Measurements from ENCODE around the gene PLK5.

PLK5 gene

DNA sequence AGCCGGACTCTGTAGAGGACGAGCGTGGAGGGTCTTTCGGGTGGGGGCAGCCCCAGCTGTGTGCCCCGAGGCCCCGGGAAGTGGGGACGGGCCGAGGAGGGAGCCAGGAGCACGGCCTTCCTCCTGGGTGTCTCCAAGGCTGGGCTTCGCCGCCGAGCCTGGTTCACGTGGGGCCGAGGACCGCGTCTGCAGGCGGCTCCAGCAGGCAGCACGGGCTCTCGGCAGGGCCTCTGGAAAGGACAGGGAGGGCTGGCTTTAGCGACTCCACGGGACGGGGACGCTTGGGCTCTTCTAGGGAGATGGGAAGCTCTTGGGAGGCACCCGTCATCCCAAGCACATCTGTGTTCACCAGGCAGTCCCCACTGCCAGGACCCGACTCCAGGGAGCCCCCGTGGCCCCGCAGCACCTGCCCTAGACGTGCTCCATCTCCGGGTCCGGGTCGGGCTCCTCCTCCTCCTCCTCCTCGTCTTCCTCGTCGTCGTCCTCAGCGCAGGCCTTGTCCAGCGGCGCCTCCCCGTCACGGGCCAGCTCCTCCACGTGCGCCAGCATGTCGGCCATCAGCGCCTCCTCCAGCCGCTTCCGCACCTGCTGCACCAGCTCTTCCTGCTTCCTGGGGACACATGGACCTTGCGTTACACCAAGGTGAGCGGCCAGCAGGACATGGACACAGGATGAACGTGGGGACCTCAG lies 54.2 kb downstream of the PLK5 start:
- DNase-seq: no peak

DNA sequence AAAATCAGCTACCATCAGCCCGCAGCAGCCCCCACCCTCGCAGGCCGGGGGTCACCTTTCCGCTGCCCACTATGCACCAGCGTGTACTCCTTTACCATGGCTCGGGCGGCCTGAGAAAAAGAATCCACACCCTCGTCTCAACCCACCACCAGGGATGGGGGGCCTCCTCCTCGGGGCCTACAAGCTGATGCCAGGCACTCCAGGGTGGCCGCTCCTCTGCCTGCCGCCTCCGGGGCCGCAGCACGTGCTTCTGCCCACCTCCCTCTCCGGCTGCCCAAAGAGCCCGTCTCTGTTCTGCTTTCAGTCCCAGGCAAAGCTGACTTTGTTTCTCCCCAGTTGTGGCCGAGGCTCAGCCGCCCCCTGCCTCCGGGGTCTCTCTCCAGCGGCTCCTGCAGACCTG lies 55.3 kb downstream of the PLK5 start:
- no peak for DNase-seq

DNA sequence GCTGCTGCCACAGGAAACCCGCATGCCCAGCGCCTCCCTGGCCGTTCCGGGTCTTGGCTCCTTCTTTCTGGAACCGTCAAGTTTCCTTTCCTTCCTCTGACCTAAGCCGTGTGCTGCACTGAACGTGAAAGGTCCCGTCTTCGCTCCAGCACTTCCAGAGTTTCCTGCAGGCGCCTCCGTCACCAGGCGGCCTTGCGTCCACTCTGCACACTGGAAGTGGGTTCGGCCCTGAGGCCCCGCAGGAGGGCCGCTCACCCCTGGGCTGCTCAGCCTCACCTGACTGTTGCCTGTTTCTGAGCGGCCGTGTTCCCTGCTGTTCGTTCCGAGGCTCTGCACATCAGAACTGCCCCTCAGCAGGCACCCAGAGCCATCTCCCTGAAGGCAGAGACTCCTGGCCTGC lies 56.5 kb downstream of the PLK5 start:
- DNase-seq: no peak

DNA sequence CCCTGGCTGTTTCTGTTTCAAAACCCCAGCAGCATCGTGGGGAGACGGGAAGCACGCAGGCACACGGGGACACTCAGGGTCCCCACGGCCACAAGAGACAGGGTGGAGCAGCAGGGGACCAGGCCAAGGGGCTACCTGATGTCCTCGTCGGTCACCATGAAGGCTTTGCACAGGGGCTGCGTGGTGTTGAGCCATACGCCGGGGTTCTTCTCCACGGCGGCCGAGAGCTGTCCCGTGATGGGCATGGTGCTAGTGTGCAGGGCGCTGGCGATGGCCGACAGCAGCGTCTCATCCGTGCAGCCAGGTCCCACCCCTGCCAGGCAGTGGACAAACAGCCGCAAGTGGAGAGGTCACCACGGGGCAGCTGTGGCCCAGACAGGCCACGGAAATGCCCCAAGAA lies 57.1 kb downstream of the PLK5 start:
- no peak for DNase-seq

DNA sequence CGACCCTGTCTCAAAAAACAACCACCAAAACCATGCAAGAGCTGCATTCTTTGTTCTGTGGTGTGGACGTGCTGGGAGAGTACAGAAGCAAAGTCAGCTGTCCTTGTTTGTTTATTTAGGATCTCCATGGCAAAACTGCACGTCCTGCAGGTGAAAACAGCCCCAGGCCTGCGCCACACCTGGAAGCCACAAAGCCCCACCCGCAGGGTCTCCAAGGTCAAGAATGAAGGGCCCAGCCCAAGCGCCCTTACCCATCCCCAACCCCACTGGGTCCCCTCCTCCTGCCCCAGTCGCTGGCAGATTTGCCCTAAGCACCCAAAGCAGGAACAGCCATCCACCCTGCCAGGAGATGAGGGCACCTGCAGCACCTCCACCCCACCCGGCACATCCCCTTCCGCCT lies 58.3 kb downstream of the PLK5 start:
- no peak for DNase-seq

DNA sequence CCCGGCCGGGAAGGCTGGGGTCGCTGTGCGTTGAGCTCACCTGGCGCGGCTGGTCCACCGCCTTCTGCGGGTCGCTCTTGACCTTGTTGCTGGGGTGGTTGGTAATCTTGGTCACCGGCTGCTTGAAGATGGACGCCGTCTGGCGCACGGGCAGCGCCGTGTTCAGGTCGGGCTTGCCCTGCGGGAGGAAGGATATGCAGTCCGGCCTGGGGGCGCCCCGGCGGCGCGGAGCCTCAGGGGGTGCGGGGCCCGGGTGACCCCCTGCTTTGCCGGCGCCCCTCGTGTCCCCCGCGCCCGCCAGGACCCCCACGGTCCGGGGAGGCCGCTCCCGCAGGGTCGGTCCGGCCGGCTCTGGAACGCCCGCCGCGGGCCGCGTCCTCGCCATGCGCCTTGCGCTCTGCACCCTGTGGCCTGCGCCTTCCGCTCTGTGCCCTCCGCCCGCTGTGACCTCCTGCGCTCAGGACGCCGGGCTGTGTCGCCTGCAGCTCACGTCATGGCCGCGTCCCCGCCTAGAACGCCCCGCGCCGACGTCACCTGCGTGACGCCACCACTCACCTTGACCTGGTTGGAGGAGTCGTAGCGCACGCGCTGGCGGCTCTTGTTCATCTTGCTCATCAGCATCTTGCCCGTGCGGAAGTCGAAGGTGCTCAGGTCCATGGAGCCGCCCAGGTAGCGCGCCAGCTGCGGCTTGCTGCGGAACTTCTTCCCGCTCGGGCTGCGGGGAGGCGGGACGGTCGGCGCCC lies 60.8 kb downstream of the PLK5 start:
- no peak for DNase-seq

DNA sequence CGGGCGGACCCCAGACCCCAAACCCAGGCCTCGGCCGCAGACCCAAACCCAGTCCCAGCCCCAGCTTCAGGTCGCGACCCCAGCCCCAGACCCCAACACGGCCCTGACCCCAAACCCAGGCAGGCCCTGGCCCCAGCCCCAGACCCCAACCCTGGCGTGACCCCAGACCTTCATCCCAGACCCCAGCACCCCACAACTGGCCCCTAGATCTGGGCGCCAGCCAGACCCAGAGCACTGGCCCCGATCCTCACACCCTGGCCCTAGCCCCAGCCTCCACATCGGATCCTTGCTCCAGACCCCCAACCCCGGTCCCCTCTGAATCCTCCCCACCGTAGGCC lies 61.3 kb downstream of the PLK5 start:
- no peak for DNase-seq
